B cell (primary cell): ENCODE measurements around the gene MICAL3.

ENCODE experiments used
- EZH2 ChIP-seq: IDR thresholded peaks from 2 replicates; pipeline ENCODE4 v1.6.1; 2012; ENCODE audit warnings: borderline replicate concordance, low read depth, mild to moderate bottlenecking, moderate library complexity, low read length; ENCODE audit not compliant: insufficient read depth, poor library complexity, severe bottlenecking
- TF ChIP-seq, protein P1 (sequence below): fragments of 200-600 bp; IDR thresholded peaks from one replicate; pipeline ENCODE4 v1.8.0; 2022; ENCODE audit warnings: antibody characterized with exemption, mild to moderate bottlenecking

DNA sequence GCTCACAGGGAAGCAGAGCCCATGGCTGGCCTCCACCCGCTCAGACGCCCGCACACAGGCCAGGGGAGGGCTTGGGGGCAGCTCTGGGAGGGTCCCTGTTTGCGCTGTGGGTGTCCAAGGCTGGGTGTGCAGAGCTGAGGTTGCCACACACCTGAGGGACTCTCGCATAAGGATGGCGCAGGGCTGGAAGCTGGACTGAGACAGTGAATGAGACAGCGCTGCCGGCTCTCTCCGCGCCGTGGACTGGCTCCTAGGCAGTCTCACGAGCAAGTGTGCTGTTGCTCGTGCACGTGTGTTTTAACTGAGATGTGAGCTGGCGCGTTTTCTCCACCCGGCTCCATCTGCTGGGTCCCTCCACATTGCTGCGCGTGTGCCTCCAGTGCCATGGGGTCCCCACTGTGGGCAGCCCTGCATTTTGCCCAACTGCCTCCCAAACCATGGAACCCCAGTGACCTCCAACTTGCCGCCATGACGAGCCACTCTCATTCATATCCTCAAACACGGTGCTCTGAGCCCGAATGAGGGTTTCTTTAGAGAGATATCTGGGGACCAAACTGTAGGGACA is 245.9 kb downstream of the MICAL3 start:
- TF ChIP-seq, protein P1, sequence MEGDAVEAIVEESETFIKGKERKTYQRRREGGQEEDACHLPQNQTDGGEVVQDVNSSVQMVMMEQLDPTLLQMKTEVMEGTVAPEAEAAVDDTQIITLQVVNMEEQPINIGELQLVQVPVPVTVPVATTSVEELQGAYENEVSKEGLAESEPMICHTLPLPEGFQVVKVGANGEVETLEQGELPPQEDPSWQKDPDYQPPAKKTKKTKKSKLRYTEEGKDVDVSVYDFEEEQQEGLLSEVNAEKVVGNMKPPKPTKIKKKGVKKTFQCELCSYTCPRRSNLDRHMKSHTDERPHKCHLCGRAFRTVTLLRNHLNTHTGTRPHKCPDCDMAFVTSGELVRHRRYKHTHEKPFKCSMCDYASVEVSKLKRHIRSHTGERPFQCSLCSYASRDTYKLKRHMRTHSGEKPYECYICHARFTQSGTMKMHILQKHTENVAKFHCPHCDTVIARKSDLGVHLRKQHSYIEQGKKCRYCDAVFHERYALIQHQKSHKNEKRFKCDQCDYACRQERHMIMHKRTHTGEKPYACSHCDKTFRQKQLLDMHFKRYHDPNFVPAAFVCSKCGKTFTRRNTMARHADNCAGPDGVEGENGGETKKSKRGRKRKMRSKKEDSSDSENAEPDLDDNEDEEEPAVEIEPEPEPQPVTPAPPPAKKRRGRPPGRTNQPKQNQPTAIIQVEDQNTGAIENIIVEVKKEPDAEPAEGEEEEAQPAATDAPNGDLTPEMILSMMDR, result no peak
- TF ChIP-seq EZH2, result no peak
